Adrenal gland (tissue), 5 donors: ENCODE results near the gene UNC13B.

Source experiments
- CTCF ChIP-seq, 6 experiments: fragments of 450-650 bp in 4 of 6; fragments of 200-600 bp in 2 of 6; sonication (generic) in 1 of 6; IDR thresholded peaks; 1 replicate in 5 of 6; 2 replicates in 1 of 6; pipeline versions ENCODE4 v1.5.1 to v1.8.0; 2016 to 2021; ENCODE audit warnings: antibody characterized with exemption in 6 of 6, mild to moderate bottlenecking in 2 of 6, moderate library complexity in 1 of 6
- POLR2A ChIP-seq, 2 donors: fragments of 450-650 bp; IDR thresholded peaks; one replicate each; pipeline ENCODE4 v1.6.1; 2017; ENCODE audit warnings: antibody characterized with exemption in 2 of 2, mild to moderate bottlenecking in 2 of 2, moderate library complexity in 1 of 2
- donor health status: DM: no; HTN: no; CAD: no.

- no peak for TF ChIP-seq CTCF (IDR thresholded peaks at IDR 0.05)
- no peak for TF ChIP-seq POLR2A (IDR thresholded peaks at IDR 0.05)
These were observed 254.3 kb downstream of the UNC13B start for GRCh38 chr9:35416098-35416427.
